ENCODE measurements around the gene KRAS.

GRCh38 chr12:25271486-25272098, 20.9 kb upstream of the KRAS start:
- TF ChIP-seq PRDM10 (CRISPR knock-in tag; IDR thresholded peaks at IDR 0.05; ENCODE audit: low read depth) = no peak
- no peak for TF ChIP-seq ZNF460 (CRISPR knock-in tag; IDR thresholded peaks at IDR 0.05; ENCODE audit: borderline replicate concordance)
- no peak for TF ChIP-seq STAT6 (CRISPR knock-in tag; IDR thresholded peaks at IDR 0.05; ENCODE audit: borderline replicate concordance)
- no peak for TF ChIP-seq ZNF160 (CRISPR knock-in tag; IDR thresholded peaks at IDR 0.05)
- no peak for TF ChIP-seq SP2 (CRISPR knock-in tag; IDR thresholded peaks at IDR 0.05)
- TF ChIP-seq MIER3 (CRISPR knock-in tag; IDR thresholded peaks at IDR 0.05; ENCODE audit: borderline replicate concordance) = no peak
